HepG2 (cell line): Measurements from ENCODE around the gene CD84.

Experiments
- ADNP ChIP-seq: sonication (generic); formaldehyde crosslinking; IDR thresholded peaks from 2 replicates; pipeline ENCODE4 v1.4.0; 2020; ENCODE audit warnings: missing genetic modification reagents
- CENPX ChIP-seq: sonication (generic); formaldehyde crosslinking; IDR thresholded peaks from 2 replicates; pipeline ENCODE4 v1.9.0; 2021; ENCODE audit warnings: mild to moderate bottlenecking, missing genetic modification reagents, moderate library complexity
- FOXK1 ChIP-seq: sonication (generic); formaldehyde crosslinking; IDR thresholded peaks from 2 replicates; pipeline ENCODE4 v1.4.0; 2020; ENCODE audit warnings: low read depth, missing genetic modification reagents, borderline replicate concordance
- JUND ChIP-seq: sonication (generic); formaldehyde crosslinking; IDR thresholded peaks from 2 replicates; pipeline ENCODE4 v1.8.0; 2022; ENCODE audit warnings: mild to moderate bottlenecking, missing genetic modification reagents
- NCOA1 ChIP-seq: sonication (generic); formaldehyde crosslinking; IDR thresholded peaks from 2 replicates; pipeline ENCODE4 v1.9.0; 2021; ENCODE audit warnings: missing genetic modification reagents
- NCOR1 ChIP-seq: fragments of 200-600 bp; sonication (generic); IDR thresholded peaks from 2 replicates; pipeline ENCODE4 v1.7.0; 2017; ENCODE audit warnings: antibody characterized with exemption, low read length, borderline replicate concordance
- RFX1 ChIP-seq: fragments of 450-650 bp; IDR thresholded peaks from 2 replicates; pipeline ENCODE4 v1.6.1; 2017
- SMAD3 ChIP-seq: sonication (generic); formaldehyde crosslinking; IDR thresholded peaks from 2 replicates; pipeline ENCODE4 v1.4.0; 2020; ENCODE audit warnings: missing genetic modification reagents
- ZNF552 ChIP-seq: sonication (generic); formaldehyde crosslinking; IDR thresholded peaks from 2 replicates; pipeline ENCODE4 v1.9.0; 2022; ENCODE audit warnings: missing genetic modification reagents, mild to moderate bottlenecking, borderline replicate concordance
- TF ChIP-seq, protein P1 (sequence below): sonication (generic); formaldehyde crosslinking; IDR thresholded peaks from 2 replicates; pipeline ENCODE4 v1.5.0; 2020; ENCODE audit warnings: missing genetic modification reagents
- TF ChIP-seq, protein P2 (sequence below): sonication (generic); formaldehyde crosslinking; IDR thresholded peaks from 2 replicates; pipeline ENCODE4 v1.9.0; 2021; ENCODE audit warnings: missing genetic modification reagents, borderline replicate concordance
- TF ChIP-seq, protein P3 (sequence below): sonication (generic); formaldehyde crosslinking; IDR thresholded peaks from 2 replicates; pipeline ENCODE4 v1.5.0; 2020; ENCODE audit warnings: mild to moderate bottlenecking, missing genetic modification reagents, moderate library complexity
- TF ChIP-seq, protein P4 (sequence below): IDR thresholded peaks from 2 replicates; pipeline ENCODE4 v1.6.1; 2016; ENCODE audit warnings: missing compliant biosample characterization, missing genetic modification reagents, borderline replicate concordance

DNA sequence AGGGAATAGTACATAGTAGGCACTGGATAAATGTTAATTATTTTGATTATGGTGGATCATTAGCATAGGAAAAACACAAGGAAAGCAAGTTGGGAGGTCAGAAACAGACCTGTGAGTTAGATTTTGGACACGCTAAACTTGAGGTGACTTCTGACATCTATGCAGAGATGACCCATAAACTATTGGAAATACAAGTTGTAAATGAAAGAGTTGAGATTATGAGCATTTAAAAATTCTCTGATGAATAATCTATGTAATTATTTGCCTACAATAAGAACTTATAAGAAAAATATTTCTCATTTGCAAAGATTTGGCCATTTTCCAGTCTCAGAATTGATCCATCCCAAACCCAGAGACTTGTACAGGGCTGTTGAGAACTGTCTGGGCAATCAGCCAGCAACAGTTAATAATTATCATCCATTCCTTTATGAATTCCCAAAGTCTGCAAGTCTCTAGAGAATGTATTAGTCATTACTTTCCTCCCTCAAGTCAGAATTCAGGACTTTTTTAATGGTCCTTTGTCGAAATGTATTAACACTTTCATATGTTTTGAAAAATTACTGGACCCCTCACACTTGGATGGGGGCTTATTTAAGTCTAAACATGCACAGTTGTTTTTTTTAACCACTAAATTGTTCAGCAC is 36.9 kb downstream of the CD84 start:
- TF ChIP-seq JUND (CRISPR knock-in tag) (no peak), RFX1 (no peak), SMAD3 (CRISPR knock-in tag) (no peak), ZNF552 (CRISPR knock-in tag) (no peak), CENPX (CRISPR knock-in tag) (no peak), ADNP (no peak), FOXK1 (CRISPR knock-in tag) (no peak), NCOA1 (CRISPR knock-in tag) (no peak), NCOR1 (no peak)
- TF ChIP-seq, protein P1, sequence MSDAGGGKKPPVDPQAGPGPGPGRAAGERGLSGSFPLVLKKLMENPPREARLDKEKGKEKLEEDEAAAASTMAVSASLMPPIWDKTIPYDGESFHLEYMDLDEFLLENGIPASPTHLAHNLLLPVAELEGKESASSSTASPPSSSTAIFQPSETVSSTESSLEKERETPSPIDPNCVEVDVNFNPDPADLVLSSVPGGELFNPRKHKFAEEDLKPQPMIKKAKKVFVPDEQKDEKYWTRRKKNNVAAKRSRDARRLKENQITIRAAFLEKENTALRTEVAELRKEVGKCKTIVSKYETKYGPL = no peak
- TF ChIP-seq, protein P2, sequence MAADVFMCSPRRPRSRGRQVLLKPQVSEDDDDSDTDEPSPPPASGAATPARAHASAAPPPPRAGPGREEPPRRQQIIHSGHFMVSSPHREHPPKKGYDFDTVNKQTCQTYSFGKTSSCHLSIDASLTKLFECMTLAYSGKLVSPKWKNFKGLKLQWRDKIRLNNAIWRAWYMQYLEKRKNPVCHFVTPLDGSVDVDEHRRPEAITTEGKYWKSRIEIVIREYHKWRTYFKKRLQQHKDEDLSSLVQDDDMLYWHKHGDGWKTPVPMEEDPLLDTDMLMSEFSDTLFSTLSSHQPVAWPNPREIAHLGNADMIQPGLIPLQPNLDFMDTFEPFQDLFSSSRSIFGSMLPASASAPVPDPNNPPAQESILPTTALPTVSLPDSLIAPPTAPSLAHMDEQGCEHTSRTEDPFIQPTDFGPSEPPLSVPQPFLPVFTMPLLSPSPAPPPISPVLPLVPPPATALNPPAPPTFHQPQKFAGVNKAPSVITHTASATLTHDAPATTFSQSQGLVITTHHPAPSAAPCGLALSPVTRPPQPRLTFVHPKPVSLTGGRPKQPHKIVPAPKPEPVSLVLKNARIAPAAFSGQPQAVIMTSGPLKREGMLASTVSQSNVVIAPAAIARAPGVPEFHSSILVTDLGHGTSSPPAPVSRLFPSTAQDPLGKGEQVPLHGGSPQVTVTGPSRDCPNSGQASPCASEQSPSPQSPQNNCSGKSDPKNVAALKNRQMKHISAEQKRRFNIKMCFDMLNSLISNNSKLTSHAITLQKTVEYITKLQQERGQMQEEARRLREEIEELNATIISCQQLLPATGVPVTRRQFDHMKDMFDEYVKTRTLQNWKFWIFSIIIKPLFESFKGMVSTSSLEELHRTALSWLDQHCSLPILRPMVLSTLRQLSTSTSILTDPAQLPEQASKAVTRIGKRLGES = no peak
- TF ChIP-seq, protein P3, sequence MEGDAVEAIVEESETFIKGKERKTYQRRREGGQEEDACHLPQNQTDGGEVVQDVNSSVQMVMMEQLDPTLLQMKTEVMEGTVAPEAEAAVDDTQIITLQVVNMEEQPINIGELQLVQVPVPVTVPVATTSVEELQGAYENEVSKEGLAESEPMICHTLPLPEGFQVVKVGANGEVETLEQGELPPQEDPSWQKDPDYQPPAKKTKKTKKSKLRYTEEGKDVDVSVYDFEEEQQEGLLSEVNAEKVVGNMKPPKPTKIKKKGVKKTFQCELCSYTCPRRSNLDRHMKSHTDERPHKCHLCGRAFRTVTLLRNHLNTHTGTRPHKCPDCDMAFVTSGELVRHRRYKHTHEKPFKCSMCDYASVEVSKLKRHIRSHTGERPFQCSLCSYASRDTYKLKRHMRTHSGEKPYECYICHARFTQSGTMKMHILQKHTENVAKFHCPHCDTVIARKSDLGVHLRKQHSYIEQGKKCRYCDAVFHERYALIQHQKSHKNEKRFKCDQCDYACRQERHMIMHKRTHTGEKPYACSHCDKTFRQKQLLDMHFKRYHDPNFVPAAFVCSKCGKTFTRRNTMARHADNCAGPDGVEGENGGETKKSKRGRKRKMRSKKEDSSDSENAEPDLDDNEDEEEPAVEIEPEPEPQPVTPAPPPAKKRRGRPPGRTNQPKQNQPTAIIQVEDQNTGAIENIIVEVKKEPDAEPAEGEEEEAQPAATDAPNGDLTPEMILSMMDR (CRISPR knock-in tag) = no peak
- TF ChIP-seq, protein P4, sequence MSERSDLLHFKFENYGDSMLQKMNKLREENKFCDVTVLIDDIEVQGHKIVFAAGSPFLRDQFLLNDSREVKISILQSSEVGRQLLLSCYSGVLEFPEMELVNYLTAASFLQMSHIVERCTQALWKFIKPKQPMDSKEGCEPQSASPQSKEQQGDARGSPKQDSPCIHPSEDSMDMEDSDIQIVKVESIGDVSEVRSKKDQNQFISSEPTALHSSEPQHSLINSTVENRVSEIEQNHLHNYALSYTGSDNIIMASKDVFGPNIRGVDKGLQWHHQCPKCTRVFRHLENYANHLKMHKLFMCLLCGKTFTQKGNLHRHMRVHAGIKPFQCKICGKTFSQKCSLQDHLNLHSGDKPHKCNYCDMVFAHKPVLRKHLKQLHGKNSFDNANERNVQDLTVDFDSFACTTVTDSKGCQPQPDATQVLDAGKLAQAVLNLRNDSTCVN = no peak
